NCI-H1048 (cell line): ENCODE data around the gene LRRTM4.

Experiments used
- DNase-seq: peaks from one replicate; lab custom pipeline; 2025; lab: John Stamatoyannopoulos, UW

Gene LRRTM4

GRCh38 chr2:76985387-76986136 lies 536.6 kb downstream of the LRRTM4 start:
- no peak for DNase-seq

GRCh38 chr2:76984359-76984758 lies 537.8 kb downstream of the LRRTM4 start:
- DNase-seq, result no peak

- DNase-seq, result no peak
These were observed 541.9 kb downstream of the LRRTM4 start for GRCh38 chr2:76980067-76980787.

- no peak for DNase-seq
These were observed 544.1 kb downstream of the LRRTM4 start for GRCh38 chr2:76977846-76978727.

GRCh38 chr2:76975752-76976151 lies 546.4 kb downstream of the LRRTM4 start:
- no peak for DNase-seq

DNA sequence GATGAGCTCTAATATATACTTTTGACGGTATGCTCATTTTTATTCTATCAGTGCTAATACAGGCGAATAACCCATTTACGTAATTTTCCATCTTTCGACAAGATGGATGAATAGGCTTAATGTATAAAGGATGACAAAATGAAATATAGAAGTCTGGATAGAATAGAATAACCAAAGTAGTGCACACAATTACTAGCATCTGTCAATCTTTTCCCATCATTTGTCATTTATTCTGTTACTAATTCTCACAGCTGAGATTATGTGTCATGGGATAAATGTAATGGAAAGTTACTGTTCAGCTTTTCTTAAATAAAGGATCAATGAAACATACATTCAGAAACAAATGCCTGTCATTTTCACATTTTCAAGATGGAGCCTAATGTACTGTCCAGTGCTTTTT lies 548.6 kb downstream of the LRRTM4 start:
- no peak for DNase-seq

- no peak for DNase-seq
These were observed 556.4 kb downstream of the LRRTM4 start for GRCh38 chr2:76965772-76966171.

- no peak for DNase-seq
These were observed 563.4 kb downstream of the LRRTM4 start for GRCh38 chr2:76958749-76959148.

GRCh38 chr2:76953733-76954347 lies 568.3 kb downstream of the LRRTM4 start:
- peak; percentile 23 for DNase-seq

DNA sequence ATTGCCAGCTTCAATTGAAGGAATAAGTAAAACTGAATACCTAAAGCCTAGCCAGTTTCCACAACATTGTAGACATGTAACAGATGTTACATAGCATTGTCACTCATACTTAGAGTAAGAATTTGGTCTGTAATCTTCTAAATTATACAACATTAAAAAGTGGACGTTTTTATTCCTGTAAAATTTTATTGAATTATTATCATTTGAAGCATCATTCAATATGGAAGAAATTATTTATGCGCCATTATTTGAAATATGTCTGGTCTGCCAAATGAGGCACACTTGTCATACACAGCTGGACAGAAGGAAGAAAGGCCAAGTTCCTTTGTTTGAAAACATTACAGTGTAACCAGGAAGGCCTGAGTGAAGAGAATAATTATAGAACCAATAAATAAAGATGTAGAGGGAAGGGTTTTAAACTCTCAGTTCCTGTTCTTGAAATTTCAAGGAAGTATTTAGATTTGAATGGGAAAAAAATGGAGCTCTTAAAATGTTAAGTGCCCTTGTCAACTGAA lies 575.5 kb downstream of the LRRTM4 start:
- DNase-seq, result no peak

GRCh38 chr2:76940559-76940958 lies 581.6 kb downstream of the LRRTM4 start:
- DNase-seq, result no peak

- no peak for DNase-seq
These were observed 584.0 kb downstream of the LRRTM4 start for GRCh38 chr2:76938153-76938552.

- DNase-seq, result no peak
These were observed 589.6 kb downstream of the LRRTM4 start for GRCh38 chr2:76932550-76932949.

- DNase-seq, result no peak
These were observed 592.0 kb downstream of the LRRTM4 start for GRCh38 chr2:76930056-76930744.

DNA sequence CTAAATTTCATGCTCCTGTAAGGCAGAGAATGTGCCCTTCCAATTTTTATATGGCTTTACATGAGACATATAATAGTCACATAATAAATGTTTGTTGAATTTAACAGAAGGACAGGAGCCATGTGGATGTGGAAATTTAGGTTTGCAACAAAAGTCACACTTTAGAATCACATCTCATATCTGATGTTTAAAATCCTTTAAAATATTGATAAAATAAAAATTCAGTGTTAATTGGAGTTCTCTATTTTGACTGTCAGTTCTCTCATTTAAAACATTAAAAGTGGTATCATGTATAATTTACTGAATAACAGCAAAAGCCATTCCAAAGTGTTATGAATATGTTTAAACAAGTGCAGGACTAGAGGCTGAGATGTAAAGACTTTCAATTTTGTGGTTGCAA lies 594.1 kb downstream of the LRRTM4 start:
- DNase-seq, result no peak

- DNase-seq, result no peak
These were observed 601.2 kb downstream of the LRRTM4 start for GRCh38 chr2:76921006-76921405.

DNA sequence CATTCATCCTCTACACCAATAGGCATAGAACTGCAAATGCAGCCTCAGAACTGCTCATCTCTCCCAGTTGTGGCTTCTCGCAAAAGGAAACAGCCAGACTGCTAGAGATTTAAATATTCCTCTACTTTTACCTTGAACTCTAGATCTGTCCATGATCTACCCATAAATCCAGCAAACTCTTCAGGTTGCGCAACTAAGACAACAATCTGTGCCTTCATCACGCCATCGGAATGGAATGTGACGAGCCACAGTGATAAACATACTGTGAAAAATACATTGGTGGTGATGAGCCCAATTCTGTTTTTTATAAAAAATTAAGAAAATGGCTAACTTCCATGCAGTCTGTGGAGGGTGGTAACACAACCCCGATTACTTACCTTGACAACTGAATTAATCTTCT lies 626.7 kb downstream of the LRRTM4 start:
- DNase-seq, result no peak

GRCh38 chr2:76870581-76870980 lies 651.6 kb downstream of the LRRTM4 start:
- no peak for DNase-seq

GRCh38 chr2:76870011-76870410 lies 652.2 kb downstream of the LRRTM4 start:
- no peak for DNase-seq

DNA sequence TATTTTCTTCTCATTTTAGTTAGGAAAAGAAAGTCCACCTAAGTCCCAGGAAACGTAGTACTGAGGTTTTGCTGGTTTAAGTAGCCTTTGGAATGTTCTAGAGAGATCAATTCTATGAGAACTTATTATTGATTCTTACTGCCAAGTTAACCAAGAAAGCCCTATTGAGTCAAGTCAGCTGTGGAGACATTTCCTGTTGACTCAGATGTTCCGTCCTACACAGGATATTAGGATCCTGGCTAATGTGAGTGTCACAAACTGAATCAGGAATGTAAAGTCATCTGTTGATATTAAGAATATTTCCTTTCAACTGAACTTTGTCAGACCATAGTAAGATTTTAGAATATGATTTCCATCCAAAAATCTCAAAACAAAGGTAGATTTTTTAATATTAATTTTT lies 654.3 kb downstream of the LRRTM4 start:
- DNase-seq, result no peak

DNA sequence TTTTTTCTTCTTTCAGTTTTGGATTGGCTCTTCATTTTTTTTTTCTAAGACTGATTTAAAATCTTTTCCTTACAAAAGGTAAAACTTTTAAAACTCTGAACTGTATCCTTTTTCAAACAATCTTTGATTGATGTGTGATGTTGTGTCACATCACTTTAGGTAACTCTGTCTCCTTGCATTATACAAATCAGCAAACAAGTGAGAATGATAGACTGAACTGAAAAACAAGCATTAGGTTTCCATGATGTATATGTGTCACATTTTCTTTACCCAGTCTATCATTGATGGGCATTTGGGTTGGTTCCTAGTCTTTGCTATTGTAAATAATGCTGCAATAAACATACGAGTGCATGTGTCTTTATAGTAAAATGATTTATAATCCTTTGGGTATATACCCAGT lies 655.7 kb downstream of the LRRTM4 start:
- no peak for DNase-seq
